ENCODE results near the gene CDH4. TPM values are rescaled to one million over a fixed set of nuclear protein-coding genes. Genes with fewer than 3 reads are reported as not detected.

Gene CDH4
- total and polyA plus RNA-seq, 2 of the 13 experiments (the other 11 are each of a cell fraction or from before 2014, with no cell fraction given), result not detected

DNA sequence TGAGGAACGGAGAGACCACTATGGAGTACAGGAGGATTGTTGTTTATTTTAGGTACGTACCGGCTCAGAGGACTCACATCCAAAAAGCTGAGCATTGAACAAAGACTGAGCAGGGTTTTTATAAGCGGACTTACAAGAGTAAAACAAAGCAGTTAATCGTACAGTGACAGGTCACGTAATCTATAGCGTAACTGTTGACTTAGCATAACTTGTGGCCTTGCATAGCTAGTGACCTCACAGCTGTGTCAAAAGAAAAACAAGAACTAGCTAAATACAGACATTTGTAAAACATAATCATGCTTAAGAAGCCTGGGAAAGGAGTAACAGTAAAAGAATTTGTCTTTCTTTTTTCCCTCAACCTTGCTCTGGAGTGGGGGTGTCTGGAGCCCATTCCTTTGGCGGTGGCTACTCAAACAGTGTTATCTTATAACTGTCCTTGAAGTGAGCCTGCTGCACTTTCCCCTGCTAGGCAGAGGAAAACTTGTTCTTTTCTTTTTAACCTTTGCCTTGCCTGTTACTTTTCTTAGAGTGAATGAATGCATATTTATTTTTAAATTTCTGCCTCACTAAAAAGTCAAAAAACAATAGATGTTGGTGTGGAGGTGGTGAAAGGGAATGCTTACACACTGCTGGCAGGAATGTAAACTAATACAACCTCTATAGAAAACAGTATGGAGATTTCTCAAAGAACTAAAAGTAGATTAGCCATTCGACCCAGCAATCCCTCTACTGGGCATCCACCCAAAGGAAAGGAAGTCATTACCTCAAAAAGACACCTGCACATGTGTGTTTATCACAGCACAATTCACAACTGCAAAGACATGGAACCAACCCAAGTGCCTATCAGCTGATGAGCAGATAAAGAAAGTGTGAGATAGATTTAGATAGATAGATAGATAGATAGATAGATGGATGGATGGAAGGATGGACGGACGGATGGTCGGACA lies 704.6 kb downstream of the CDH4 start (continued):
- peak; percentile 69 for TF ChIP-seq CREB1 (IDR thresholded peaks at IDR 0.05)
- TF ChIP-seq CREB1 (CRISPR knock-in tag; IDR thresholded peaks at IDR 0.05), result peak; percentile 68
- no peak for TF ChIP-seq TOE1 (CRISPR knock-in tag; IDR thresholded peaks at IDR 0.05)
- TF ChIP-seq, protein P1, sequence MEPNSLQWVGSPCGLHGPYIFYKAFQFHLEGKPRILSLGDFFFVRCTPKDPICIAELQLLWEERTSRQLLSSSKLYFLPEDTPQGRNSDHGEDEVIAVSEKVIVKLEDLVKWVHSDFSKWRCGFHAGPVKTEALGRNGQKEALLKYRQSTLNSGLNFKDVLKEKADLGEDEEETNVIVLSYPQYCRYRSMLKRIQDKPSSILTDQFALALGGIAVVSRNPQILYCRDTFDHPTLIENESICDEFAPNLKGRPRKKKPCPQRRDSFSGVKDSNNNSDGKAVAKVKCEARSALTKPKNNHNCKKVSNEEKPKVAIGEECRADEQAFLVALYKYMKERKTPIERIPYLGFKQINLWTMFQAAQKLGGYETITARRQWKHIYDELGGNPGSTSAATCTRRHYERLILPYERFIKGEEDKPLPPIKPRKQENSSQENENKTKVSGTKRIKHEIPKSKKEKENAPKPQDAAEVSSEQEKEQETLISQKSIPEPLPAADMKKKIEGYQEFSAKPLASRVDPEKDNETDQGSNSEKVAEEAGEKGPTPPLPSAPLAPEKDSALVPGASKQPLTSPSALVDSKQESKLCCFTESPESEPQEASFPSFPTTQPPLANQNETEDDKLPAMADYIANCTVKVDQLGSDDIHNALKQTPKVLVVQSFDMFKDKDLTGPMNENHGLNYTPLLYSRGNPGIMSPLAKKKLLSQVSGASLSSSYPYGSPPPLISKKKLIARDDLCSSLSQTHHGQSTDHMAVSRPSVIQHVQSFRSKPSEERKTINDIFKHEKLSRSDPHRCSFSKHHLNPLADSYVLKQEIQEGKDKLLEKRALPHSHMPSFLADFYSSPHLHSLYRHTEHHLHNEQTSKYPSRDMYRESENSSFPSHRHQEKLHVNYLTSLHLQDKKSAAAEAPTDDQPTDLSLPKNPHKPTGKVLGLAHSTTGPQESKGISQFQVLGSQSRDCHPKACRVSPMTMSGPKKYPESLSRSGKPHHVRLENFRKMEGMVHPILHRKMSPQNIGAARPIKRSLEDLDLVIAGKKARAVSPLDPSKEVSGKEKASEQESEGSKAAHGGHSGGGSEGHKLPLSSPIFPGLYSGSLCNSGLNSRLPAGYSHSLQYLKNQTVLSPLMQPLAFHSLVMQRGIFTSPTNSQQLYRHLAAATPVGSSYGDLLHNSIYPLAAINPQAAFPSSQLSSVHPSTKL (CRISPR knock-in tag; IDR thresholded peaks at IDR 0.05), result peak; percentile 72
- no peak for TF ChIP-seq RARG (CRISPR knock-in tag; IDR thresholded peaks at IDR 0.05; ENCODE audit: low read depth)
- no peak for TF ChIP-seq NFKB2 (CRISPR knock-in tag; IDR thresholded peaks at IDR 0.05; ENCODE audit: borderline replicate concordance)
- TF ChIP-seq NR3C1 (CRISPR knock-in tag; IDR thresholded peaks at IDR 0.05), result no peak
- TF ChIP-seq, protein P2, sequence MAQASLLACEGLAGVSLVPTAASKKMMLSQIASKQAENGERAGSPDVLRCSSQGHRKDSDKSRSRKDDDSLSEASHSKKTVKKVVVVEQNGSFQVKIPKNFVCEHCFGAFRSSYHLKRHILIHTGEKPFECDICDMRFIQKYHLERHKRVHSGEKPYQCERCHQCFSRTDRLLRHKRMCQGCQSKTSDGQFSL (CRISPR knock-in tag; IDR thresholded peaks at IDR 0.05), result peak; percentile 67; the same call in 1 of the 2 replicates
- TF ChIP-seq, protein P3, sequence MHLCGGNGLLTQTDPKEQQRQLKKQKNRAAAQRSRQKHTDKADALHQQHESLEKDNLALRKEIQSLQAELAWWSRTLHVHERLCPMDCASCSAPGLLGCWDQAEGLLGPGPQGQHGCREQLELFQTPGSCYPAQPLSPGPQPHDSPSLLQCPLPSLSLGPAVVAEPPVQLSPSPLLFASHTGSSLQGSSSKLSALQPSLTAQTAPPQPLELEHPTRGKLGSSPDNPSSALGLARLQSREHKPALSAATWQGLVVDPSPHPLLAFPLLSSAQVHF (CRISPR knock-in tag; IDR thresholded peaks at IDR 0.05), result no peak
- no peak for TF ChIP-seq ZNF383 (CRISPR knock-in tag; IDR thresholded peaks at IDR 0.05; ENCODE audit: borderline replicate concordance)
- peak; percentile 18; the same call in 1 of the 2 replicates for TF ChIP-seq SOX5 (CRISPR knock-in tag; IDR thresholded peaks at IDR 0.05; ENCODE audit: borderline replicate concordance)
- TF ChIP-seq, protein P4, sequence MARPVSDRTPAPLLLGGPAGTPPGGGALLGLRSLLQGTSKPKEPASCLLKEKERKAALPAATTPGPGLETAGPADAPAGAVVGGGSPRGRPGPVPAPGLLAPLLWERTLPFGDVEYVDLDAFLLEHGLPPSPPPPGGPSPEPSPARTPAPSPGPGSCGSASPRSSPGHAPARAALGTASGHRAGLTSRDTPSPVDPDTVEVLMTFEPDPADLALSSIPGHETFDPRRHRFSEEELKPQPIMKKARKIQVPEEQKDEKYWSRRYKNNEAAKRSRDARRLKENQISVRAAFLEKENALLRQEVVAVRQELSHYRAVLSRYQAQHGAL (CRISPR knock-in tag; IDR thresholded peaks at IDR 0.05; ENCODE audit: not compliant biosample characterization), result no peak
- TF ChIP-seq, protein P5, sequence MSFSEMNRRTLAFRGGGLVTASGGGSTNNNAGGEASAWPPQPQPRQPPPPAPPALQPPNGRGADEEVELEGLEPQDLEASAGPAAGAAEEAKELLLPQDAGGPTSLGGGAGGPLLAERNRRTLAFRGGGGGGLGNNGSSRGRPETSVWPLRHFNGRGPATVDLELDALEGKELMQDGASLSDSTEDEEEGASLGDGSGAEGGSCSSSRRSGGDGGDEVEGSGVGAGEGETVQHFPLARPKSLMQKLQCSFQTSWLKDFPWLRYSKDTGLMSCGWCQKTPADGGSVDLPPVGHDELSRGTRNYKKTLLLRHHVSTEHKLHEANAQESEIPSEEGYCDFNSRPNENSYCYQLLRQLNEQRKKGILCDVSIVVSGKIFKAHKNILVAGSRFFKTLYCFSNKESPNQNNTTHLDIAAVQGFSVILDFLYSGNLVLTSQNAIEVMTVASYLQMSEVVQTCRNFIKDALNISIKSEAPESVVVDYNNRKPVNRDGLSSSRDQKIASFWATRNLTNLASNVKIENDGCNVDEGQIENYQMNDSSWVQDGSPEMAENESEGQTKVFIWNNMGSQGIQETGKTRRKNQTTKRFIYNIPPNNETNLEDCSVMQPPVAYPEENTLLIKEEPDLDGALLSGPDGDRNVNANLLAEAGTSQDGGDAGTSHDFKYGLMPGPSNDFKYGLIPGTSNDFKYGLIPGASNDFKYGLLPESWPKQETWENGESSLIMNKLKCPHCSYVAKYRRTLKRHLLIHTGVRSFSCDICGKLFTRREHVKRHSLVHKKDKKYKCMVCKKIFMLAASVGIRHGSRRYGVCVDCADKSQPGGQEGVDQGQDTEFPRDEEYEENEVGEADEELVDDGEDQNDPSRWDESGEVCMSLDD (CRISPR knock-in tag; IDR thresholded peaks at IDR 0.05; ENCODE audit: borderline replicate concordance), result no peak
- no peak for TF ChIP-seq ZNF879 (CRISPR knock-in tag; IDR thresholded peaks at IDR 0.05)
- no peak for TF ChIP-seq REL (CRISPR knock-in tag; conservative IDR thresholded peaks at IDR 0.05)
- TF ChIP-seq NR2F6 (IDR thresholded peaks at IDR 0.05), result 0 out of 2 replicates have a peak, but pooled peaks have one; percentile 14
- TF ChIP-seq NR2F6 (CRISPR knock-in tag; IDR thresholded peaks at IDR 0.05), result peak; percentile 34; the same call in 1 of the 2 replicates
- TF ChIP-seq MYC (CRISPR knock-in tag; IDR thresholded peaks at IDR 0.05; ENCODE audit: borderline replicate concordance), result no peak
- no peak for TF ChIP-seq GABPA (IDR thresholded peaks at IDR 0.05; ENCODE audit: low read depth, low read length)
- TF ChIP-seq GABPA (CRISPR knock-in tag; IDR thresholded peaks at IDR 0.05; ENCODE audit: low read depth), result no peak

Data from HepG2 (cell line).